Muscle of arm (tissue), 12 donors: ENCODE results near the gene NR2E3. TPM values are rescaled to one million over a fixed set of nuclear protein-coding genes. Genes with fewer than 3 reads are reported as not detected.
"Not testable (repeated sequence)": the region's sequence is repeated elsewhere in the genome, so short reads cannot be mapped to it uniquely, and the experiment has no call there.

Experiments used
- DNase-seq: peaks from one replicate; pipeline ENCODE4 v3.0.0-alpha.2; 2013
- polyA plus RNA-seq, 12 donors: library from polyadenylated mRNA; unstranded; fragments of 120-200 nt; gene quantifications; one replicate each; pipeline ENCODE4 v1.2.1, GENCODE V29; 2013; ENCODE audit not compliant: insufficient read length in 12 of 12

The NR2E3 gene
- polyA plus RNA-seq, 12 donors: 1.9 to 11.3 (median 5.2) TPM; not detected in 1

- no peak for DNase-seq
Measured at GRCh38 chr15:71813723-71814470, 3.5 kb downstream of the NR2E3 start.

- DNase-seq: no peak
Measured at GRCh38 chr15:71815301-71815700, 4.9 kb downstream of the NR2E3 start.

- no peak for DNase-seq
Measured at GRCh38 chr15:71817351-71817750, 7.0 kb downstream of the NR2E3 start.

DNA sequence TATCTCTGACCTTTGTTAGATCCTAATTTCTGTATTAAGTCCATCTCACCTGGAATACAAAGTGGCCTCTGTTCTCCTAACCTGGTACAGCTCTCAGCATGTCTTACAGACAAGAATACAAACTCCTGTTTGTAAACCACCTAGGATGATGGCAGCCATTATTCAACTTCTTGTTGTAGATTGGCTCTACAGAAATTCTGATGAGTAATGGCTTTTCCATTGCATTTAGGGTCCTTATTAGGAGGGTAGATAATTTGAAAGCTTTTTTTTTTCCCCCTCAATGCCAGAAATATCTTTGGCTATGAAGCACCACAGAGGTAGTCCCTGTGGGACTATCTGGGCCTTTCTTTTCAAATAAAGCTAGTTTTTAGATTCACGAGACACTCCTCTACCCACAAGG is 9.8 kb downstream of the NR2E3 start:
- DNase-seq: no peak

DNA sequence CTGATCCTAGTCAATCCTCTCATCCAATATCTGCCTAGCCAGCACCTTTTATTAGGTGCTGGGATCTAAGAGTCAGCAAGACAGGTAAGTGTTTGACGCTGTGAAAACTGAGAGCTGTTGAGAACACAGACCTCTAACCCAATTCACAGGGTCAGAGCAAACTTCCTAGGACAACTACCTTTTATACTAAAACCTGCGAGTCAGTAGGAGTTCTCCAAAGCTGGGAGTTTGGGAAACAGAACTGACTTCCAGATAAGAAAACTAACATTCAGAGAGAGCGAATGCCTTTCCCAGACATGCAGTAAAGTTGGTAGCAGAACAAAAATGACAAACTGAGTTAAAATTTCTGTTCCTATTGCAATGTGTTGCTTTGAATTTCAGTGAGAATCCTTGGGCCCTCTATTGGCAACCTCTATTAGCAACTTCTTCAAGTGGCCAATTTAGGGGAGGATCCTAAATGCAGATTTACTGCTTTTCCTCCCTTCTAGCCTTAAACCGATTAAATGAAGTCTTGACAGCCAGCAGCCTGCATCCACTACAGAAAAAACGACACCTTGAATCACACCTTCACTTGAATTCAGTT is 11.3 kb downstream of the NR2E3 start:
- no peak for DNase-seq

- DNase-seq: no peak
Measured at GRCh38 chr15:71822890-71823630, 12.7 kb downstream of the NR2E3 start.

GRCh38 chr15:71823801-71824200 is 13.4 kb downstream of the NR2E3 start:
- DNase-seq: no peak

DNA sequence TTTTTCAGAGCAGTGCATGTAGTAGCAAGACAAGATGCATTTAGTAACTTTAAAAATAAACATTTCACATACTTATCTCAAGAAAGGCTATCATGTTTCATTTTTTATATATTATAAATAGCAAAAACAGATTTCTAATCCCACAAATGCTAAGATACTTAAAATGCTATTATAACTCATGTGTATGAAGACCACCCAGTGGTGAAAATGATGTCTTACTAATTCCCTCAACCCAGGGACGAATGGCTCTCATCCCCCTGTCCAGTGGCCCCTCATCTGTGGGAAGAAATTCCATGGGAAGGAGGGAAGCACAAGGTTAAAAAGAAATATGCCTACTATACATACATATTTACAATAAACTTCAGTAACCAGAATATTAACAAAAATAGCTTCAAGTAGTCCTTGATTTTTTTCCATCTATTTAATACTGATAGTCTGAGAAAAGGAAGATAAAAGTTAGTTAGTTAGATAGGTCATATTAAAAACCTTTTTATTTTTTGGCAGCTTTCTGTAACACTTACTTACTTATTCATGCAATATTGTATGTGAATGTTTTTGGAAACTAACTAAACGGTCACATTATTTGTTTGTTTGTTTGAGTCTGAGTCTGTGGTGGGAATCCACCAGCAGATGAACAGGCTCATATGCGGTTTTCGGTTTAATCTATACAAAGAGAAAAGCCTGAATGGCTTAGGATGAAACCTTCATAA is 14.8 kb downstream of the NR2E3 start:
- no peak for DNase-seq

- no peak for DNase-seq
Measured at GRCh38 chr15:71826196-71826595, 15.8 kb downstream of the NR2E3 start.

DNA sequence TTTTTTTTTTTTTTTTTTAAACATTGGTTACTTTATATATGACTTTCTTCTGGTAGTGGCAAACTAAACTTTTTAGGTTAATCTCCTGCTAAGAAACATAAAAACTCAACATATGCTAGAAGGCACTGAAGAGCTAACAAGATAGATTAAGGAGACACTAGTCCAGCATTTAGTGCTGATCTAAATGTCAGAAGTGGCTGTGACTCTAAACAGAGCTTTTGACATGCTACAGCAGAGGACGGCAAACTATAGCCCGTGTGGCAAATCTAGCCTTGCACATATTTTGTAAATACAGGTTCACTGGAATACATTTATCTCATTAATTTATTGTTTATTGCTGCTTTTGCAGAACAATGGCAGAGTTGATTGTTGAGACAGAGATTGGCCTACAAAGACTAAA is 20.6 kb downstream of the NR2E3 start:
- no peak for DNase-seq

- DNase-seq: no peak
Measured at GRCh38 chr15:71841563-71841962, 31.2 kb downstream of the NR2E3 start.

DNA sequence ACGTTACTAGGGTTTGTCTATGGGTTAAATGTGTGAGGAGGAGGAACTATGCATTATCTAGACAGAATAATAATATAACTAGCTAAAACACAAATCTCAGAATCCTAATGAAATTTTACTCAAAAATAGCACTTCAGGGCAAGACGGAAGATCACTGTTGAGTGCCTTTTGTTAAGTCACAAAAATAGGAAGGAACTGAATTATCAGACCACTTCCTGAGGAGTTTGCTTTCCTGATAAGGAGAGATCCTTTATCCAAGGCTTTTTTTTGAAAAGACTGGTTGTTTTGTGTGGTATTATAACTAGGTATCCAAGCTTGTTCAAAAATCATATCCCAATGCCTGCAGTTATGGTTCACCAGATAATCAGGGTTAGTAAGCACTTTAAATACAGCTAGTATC is 34.6 kb downstream of the NR2E3 start:
- no peak for DNase-seq

GRCh38 chr15:71853543-71853942 is 43.2 kb downstream of the NR2E3 start:
- DNase-seq: no peak

GRCh38 chr15:71858232-71858631 is 47.9 kb downstream of the NR2E3 start:
- DNase-seq: not testable (repeated sequence)
